HG03439 (cell line): ENCODE data around the gene PCYT2.

ENCODE experiments used
- ATAC-seq: cut with Tn5 transposase; IDR thresholded peaks from one replicate; pipeline ENCODE4 v1.9.1; 2021; ENCODE audit warnings: mild to moderate bottlenecking, moderate library complexity; ENCODE audit not compliant: unreplicated experiment

Gene PCYT2

DNA sequence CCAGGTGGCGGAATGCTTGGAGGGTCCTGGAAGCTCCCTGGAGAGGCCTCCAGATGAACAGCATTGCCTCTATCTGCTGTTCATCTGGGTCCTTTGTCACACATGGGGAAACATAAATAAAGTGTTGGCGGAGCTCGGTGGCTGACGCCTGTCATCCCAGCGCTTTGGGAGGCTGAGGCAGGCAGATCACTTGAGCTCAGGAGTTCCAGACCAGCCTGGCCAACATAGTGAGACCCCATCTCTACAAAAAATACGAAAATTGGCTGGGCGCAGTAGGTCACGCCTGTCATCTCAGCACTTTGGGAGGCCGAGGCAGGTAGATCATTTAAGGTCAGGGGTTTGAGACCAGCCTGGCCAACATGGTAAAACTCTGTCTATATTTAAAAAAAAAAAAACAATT lies 33.7 kb upstream of the PCYT2 start:
- ATAC-seq: no peak

DNA sequence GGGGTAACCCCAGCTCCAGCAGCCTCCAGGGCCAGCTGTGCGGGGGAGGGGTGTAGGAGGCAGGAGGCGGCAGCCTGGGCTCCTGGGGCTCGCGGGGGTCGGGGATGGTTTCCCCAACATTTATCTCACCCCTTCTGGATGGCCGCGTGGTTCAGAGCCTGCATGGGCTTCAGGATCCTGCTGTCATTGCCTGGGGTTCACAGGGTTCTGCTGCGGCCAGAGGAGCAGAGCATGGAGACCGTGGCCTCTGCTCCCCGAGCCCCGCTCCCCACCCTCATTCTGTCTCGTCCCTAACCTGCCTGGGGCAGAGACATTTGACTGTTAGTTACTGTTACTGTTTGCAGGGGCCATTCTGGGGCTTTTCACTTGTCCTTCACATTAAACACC lies 31.0 kb upstream of the PCYT2 start:
- ATAC-seq: no peak

DNA sequence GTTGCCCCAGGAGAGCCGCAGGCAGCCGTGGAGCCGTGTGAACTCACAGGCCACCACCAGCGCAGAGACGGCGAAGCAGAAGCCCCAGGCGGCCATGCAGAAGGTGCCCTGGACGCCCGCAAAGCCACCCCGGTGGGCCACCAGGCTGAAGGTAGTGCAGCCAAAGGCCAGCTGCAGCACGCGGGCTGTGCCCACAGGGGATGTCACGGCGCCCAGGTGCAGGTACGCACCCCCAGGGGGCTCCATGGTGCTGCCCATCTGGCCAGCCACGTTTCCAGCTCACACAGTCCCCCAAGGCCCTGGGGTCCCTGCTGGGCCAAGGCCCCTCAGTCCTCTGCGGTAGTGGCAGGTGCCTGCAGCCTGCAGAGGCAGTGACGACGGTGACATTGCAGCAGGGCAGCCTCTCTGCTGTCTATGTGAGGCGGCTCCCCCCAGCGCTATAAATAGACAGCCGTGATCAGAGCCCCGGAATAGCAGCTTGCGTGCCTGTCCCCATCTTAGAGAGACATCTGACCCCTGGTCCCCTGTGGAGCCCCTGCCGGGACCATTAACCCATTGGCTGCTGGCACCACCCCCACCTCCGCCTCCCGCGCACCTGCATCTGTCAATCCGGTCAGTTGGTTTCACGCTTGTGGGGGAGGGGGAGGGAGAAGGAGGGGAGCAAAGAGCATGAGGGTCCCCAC lies 30.4 kb upstream of the PCYT2 start:
- ATAC-seq: no peak

DNA sequence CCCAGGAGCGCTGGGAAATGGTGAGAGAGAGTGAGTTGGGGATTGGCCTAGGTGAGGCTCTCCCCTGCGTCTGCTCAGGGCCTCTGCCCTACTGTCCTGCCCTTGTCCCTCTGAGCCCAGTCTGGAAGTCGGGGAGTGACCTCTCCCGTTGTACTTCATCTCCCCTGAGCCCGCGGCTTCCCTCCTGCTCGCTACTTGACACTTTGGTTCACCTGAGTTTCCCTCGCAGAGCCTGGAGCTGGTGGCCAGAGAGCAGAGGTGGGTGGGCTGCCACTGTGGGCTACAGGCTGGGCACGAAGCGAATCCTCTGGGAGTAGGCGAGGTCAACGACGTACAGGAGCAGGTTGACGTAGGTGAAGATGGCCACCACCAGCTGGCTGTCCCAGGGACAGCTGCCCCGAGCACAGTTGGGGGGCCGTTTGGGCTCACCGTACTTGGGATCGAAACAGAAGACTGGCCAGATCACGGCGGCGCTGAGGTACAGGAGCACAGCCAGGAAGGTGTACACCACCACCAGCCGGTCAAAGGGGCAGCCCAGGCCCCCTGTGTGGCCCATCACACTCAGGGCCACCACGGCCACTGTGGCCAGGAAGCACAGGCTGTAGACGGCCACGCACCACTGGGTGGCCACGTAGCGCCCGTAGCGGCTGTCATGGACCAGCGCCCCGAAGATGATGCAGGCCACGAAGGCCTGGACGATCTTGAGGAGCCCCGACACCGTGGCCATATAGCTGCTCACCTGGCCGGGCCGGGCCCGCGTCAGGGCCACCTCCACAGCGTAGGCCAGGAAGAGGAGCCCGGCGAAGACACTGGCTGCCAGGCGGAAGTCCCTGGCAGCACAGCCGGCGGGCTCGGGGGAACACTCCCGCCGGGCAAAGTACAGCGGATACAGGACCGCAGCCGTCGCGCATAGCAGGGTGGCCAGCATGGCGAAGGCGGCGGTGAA lies 29.6 kb upstream of the PCYT2 start:
- no peak for ATAC-seq

DNA sequence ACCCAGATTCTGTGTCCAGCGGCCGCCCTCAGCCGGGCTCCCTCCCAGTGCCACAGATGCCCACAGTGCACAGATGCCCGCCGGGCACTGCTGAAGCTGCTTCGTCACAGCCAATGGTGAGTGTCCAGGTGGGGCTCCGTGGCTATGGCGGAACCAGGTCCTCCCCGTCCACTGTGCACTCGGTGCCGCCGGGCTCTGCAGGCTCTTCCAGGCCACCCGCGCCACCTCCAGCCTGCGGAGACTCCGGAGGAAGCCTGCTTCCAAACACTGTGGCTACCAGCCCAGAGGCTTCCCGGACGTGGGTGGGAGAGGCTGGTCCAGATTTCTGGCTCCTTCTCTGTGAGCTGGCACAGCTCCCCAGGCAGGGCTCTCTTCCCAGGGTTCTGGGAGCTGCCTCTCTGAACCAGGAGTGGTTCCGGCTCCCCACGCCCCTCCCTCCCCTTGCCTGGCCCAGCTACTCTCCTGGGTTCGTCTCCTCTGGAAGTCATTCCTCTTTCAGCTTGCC lies 28.7 kb upstream of the PCYT2 start:
- ATAC-seq: no peak

DNA sequence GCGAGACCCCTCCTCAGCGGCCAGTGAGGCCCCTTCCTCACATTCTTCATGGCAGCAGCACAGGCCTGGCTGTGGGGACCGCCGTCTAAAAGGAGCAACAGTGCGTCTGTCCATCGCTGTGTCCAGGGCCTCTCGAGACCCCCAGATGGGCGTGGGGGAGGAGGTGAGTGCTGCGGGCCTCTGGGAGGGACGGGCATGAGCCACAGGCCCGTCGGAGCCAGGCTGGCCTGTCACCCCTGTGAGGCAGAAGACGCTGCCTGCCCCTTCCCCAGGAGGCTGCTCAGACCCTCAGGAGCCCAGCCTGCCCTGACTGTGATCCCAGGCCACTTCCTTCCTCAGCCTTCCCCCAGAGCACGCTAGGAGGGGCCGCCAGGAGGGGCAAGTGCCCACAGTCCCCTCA lies 28.0 kb upstream of the PCYT2 start:
- ATAC-seq: no peak

DNA sequence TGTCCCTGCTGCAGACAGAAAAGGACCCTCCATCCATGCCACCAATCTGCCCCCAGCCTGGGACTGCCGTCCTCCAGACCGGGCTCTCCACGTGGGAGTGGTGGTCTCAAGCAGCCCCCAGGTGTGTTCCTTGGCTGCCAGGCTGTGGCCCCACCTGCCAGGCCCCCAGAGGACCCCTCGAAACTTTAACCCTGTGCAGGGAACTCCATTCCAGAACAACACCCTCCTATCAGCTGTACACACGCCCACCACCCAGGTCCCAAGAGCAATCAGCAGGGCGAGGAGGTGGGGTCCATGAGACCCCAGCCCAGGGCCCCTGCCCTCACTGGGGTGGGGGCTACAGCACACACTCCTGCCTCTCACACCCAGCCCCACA lies 24.5 kb upstream of the PCYT2 start:
- no peak for ATAC-seq

DNA sequence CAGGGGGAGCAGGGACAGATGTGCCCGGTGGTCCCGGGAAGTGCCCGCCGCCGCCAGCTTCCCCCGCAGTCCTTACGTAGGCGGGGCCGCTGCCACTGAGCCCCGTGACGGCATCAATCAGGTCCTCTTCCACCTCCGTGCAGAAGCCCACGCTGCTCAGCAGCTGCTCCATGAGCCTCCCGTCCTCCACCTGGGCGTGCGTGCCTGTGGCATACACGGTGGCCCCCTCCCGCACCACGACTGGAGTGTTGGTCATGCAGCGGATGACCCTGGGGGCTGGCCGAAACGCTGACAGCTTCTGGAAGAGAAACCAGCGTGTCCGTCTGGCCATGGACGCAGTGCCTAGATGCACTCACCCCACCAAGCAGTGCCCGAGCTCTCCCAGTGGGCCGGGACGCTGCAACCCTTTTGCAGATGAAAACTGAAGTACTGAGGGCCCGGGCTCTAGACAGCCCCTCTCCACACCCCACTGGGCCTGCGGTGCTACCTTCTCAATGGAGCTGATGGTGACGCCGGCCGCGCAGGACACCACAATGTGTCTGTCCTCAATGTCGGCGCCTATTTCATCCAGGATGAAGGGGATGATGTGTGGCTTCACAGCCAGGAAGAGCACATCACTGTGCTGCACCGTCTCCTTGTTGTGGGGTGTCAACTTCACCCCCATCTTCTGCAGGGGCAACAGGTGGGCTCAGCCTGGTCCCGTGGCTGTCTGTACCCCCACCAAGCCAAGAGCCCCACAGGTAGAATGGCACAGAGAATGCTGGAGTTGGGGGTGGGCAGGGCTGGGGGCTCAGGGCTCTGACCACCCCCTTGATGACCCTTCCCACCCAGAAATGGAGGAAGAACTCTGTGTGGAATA lies 23.9 kb upstream of the PCYT2 start:
- no peak for ATAC-seq

DNA sequence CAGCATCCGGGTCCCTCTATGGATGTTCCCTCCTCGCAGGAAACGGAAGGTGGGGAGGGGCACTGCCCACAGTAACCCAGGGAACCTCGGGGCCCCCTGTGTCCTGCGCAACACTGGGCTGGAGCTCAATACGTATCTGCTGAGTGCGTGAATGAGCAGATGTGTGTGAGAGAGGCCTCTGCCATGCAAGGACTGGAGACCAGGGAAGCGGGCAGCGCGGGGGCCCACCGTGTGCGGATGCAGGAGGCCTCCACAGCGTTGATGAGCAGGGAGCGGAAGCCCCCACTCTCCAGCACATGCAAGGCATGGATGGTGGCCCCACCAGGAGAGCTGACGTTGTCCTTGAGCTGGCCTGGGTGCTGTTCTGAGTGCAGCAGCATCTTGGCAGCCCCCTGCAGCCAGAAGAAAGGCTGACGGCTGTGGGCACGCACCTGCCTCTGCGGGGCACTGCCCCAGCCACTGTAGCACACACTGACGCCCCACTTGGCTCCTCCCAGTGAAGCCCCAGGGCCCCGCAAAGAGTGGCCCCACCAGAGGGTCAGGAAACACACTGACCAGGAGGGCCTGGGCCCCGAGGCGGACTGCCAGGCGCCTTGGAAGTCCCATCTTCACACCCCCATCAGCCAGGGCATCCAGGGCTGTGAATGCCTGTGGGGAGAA lies 23.0 kb upstream of the PCYT2 start:
- ATAC-seq: no peak

DNA sequence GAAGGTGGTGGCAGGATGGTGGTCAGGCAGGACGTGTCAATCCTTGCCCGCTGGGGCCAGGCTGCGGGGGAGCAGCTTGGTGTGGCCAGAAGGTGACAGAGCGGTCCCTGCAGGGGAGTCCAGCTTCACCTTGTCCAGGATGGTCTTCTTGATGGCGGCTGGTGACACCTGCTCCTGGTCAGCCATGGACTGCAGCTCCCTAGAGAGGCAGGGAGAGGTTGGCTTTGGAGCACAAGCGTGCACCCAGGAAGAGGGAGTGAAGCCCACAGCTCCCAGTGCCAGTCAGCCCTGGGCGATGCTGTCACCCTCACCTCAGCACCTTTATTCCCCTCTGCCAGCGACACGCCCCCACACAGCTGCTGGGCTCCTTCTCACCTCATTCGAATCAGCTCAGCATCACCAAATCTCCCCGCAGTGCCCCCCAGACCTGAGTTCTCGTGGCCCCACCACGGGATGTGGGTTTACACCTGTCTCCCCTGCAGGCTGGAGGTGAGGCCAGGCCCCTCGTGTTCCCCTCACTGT lies 22.0 kb upstream of the PCYT2 start:
- no peak for ATAC-seq

DNA sequence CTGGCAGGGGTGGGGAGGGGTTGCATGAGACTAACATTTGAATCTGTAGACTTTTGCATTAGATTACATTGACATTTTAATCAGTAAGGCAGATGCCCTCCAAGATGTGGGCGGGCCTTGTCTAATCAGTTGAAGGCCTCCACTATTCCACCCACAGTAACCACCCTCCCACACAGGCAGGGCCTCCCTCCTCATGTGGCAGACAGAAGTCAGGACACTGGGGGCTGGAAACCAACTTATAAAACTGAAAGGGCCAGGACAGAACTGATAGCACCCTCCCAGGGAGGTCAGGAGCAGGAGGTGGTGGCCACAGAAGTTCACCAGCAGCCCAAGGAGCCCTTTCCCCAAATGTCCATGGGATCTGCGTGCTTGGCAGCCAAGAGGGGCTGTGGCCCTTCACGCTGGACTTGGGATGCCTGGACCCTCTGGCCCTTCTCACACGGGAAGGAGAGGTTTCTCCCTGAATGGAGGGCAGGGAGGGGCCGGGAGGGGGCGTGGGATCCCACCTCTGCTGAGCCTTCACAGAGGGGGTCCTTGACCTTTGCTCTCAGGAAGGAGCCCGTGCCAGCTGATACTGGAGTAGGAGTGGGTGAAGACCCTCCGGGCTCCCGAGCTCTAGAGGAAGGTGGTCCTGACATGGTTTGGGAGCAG lies 21.3 kb upstream of the PCYT2 start:
- no peak for ATAC-seq

DNA sequence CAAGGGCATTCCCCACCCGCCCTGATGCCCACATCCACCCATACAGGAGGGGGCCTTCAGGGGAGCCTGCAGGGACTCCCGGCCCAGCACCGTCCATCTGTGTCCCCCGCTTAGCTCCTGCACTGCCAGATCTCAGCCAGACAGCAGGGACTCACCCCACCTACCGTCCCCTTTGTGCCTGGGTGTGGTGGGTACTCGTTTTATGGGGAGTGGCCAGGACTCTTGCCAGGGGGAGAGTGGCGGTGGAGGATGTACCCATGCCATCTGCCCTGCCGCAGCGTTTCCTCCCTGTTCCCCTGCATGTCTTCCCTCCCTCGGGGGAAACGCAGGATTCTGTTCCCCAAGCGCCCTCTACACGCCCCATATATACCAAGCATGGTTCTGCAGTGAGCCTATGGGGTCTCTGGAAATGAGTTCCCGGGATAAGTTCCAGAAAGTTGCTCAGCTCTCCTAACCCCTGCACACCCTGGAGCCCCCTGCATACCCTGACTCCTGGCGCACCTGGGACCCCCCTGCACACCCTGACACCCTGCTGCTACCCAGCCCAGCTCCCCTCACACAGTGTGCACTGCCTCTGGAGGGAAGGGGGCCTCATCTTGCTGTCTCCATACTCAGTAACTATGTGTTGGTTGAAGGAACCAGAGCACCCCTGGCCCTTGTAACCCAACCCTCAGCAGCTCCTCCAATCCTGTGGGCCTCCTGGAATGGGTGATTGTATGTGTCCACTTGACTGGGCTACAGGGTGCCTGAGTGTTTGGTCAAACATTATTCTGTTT lies 20.5 kb upstream of the PCYT2 start:
- ATAC-seq: no peak

DNA sequence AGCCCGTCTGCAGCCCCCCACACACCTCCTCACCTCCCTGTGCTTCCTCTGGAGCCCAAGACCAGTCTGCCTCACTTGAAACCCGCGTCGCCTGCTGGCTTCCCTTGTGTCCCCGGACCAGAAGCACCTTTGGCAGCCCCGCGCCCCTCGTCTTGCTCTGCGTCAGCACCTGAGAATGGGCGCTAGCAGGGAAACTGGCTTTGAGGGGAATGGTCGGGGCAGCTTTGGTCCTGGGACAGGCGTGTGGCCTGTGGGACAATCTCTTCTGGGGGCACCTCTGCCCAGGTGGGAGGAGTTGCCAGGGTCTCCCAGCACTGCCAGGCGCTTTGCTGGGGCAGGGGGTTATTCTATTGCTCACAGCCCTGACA lies 20.0 kb upstream of the PCYT2 start:
- ATAC-seq: no peak

DNA sequence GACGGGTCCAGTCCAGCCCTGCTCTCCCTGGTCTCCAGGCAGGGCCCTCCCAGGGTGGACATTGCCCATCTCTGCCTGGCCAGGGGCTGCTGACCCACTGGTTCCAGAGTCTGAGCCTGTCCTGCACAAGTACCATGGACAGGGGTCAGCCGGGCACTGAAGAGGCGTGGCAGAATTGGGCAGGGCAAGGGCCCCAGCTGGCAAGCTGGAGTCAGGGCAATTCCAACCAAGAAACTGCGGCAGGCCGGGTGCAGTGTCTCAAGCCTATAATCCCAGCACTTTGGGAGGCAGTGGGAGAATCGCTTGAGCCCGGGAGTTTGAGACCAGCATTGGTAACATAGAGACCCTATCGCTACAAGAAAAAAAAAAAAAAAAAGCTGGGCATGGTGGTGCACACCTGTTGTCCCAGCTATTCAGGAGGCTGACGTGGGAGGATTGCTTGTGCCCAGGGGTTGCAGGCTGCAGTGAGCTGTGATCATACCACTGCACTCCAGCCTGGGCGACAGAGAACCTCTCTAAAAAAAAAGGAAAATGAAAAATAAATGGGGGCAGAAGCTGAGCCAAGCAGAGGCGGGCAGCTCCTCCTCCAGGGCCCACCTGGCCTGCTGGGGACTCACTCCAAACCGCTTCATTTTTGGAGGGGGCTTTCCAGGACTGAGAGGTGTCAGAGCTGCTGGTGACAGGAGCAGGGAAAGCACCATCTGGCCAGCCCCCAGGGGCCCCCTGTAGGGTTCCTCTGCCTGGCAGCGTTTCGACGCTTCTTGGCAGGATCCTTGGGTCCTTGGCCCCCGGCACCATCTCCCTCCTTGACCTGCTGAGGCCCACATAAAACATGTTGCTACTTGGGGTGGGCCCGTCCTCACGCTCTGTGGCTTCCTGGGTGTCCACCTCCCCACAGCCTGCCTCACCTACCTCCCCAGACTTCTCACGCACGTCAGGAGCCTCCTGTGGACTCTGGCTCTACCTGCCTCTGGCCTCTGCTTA lies 19.2 kb upstream of the PCYT2 start:
- no peak for ATAC-seq

DNA sequence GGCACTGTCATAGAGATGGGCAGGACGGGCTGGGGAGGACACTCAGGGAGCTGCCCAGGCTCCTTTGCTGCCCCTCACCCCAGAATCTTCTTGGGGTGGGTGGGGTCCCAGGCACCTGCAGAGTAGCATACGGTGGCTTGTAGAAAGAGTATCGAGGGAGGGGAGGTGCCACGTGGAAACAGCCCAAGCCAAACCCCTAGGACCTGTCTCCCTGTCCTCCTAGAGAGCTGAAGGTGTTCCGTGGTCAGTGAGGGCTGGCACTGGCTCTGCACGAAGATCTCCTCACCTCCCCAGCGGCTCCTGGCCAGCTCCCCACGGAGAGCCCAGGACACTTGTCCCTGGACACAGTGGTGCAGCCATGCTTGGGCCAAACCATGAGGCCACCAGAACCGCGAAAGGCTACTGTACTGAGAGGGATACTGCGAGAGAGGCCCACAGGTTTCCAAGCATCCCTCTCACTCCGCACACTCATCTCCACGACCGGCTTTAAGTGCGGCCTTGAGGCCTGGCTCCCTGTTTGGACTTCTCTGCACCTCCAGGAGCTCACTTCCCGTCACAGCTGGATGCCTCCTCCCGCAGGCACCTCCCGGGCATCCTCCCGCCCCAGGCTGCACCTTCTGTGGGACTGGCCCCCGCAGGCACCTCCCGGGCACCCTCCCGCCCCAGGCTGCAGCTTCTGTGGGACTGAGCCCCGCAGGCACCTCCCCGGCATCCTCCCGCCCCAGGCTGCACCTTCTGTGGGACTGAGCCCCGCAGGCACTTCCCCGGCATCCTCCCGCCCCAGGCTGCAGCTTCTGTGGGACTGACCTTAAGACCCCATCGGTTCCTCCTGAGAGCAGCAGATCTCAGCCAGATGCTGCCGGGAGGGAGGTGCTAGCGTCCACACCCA lies 18.3 kb upstream of the PCYT2 start:
- ATAC-seq: no peak

DNA sequence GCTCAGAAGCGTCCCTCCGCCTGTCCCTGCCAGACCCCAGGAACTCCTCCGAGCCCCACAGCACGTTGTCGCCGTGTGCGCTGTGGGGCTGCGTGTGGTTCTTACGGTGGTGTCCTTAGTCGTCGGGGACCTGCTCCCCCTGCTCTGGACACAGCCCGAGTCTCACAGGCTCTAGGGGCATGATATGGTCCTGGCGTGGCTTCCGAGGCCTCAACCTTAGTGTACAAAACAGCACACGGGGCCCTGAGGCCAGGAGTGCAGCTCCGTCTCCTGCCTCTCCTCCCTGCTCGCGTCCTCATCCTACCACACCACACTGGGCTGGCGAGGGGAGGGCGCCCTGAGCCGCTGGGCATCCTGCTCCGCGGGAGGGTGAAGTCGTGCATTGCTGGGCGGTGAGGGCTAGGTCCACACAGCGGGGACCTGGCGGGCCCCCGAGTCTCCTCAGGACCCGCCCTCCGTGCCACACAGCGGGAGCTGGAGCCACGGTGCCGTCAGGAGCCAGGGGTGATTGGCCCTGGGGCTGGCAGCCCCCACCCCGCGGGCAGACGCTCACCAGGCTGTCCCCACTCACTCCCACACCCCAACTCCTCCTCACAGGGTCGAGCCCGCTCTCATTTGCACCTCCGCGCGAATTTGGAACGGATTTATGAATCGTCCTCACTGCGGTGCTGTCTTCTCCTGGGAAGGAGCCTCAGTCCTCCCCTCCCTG lies 17.5 kb upstream of the PCYT2 start:
- no peak for ATAC-seq
